K562 (cell line): ENCODE results near the gene HDAC3. TPM values are rescaled to one million over a fixed set of nuclear protein-coding genes. Genes with fewer than 3 reads are reported as not detected.

ENCODE experiments used
- ATAC-seq: fragments of 200-7000 bp; cut with Tn5 transposase; 3 replicates; pipeline ENCODE4 v1.9.1; 2020; ENCODE audit warnings: moderate library complexity
- BruUV-seq: library from RNA; stranded (reverse); fragments of 400-500 nt; replicated peaks from 2 replicates; lab custom pipeline; 2021; lab: Mats Ljungman, UMichigan
- CTCF ChIA-PET: fragments of 300-600 bp; formaldehyde crosslinking; extraction: SDS; loops from one replicate; lab custom pipeline; 2021; ENCODE audit warnings: low intra/inter-chr PET ratio; lab: Yijun Ruan, JAX
- POLR2A ChIA-PET: fragments of 300-600, 350-650 bp; sonication (Branson Sonifier 250); formaldehyde crosslinking; extraction: SDS; loops from one replicate; lab custom pipeline; 2021; ENCODE audit warnings: antibody characterized with exemption, inconsistent platforms; lab: Yijun Ruan, JAX
- DNase-seq, 4 experiments: peaks; one replicate each; pipeline versions ENCODE4 v3.0.0 to v3.0.0-alpha.2; 2011 to 2018; ENCODE audit warnings: low spot score in 3 of 4, mixed read lengths in 3 of 4; ENCODE audit errors: extremely low read depth in 1 of 4
- FAIRE-seq: peaks from 2 replicates; lab custom pipeline; 2011; peaks lifted over from hg19 to GRCh38; lab: Jason Lieb, UNC
- H2AFZ ChIP-seq: 2 replicates; pipeline ENCODE4 v1.6.0; 2011; ENCODE audit warnings: low read depth, low read length, control low read depth, inconsistent platforms
- H3K27ac ChIP-seq: fragments of 200-600 bp; 3 replicates; pipeline ENCODE4 v1.8.0; 2011; ENCODE audit warnings: low read depth, mild to moderate bottlenecking, control low read depth, inconsistent platforms, low read length, moderate library complexity, mixed read lengths; ENCODE audit errors: extremely low read depth
- H3K27me3 ChIP-seq, 2 experiments: fragments of 300-600 bp in 1 of 2; 2 replicates in 1 of 2; 3 replicates in 1 of 2; pipeline versions ENCODE4 v1.6.0 to v1.8.0; 2011; ENCODE audit warnings: inconsistent platforms in 2 of 2, low read length in 2 of 2, mild to moderate bottlenecking in 1 of 2, mixed read lengths in 1 of 2, moderate library complexity in 1 of 2; ENCODE audit not compliant: control insufficient read depth in 2 of 2, insufficient read depth in 2 of 2
- H3K36me3 ChIP-seq: fragments of 300-600 bp; 3 replicates; pipeline ENCODE4 v1.8.0; 2011; ENCODE audit warnings: mild to moderate bottlenecking, low read length, inconsistent platforms; ENCODE audit not compliant: control insufficient read depth, insufficient read depth
- H3K4me1 ChIP-seq, 2 experiments: fragments of 200-600 bp in 1 of 2; replicated peaks in 1 of 2; 2 replicates in 1 of 2; 3 replicates in 1 of 2; pipeline versions ENCODE4 v1.5.1 to v1.8.0; 2011; ENCODE audit warnings: inconsistent platforms in 2 of 2, low read length in 2 of 2, mild to moderate bottlenecking in 1 of 2, mixed read lengths in 1 of 2, moderate library complexity in 1 of 2; ENCODE audit not compliant: control insufficient read depth in 2 of 2, insufficient read depth in 2 of 2
- H3K4me2 ChIP-seq: 2 replicates; pipeline ENCODE4 v1.6.1; 2011; ENCODE audit warnings: low read length, control low read depth, inconsistent platforms, mixed read lengths; ENCODE audit not compliant: insufficient read depth
- H3K4me3 ChIP-seq: fragments of 200-600 bp; sonication (generic), shearing (Covaris generic); 2 replicates; pipeline ENCODE4 v1.5.1; 2016; ENCODE audit warnings: control low read depth, inconsistent platforms
- H3K79me2 ChIP-seq: fragments of 200-600 bp; 3 replicates; pipeline ENCODE4 v1.8.0; 2011; ENCODE audit warnings: low read length, inconsistent platforms; ENCODE audit not compliant: control insufficient read depth, insufficient read depth
- H3K9ac ChIP-seq, 2 experiments: 2 replicates each; pipeline versions ENCODE4 v1.6.0 to v1.6.1; 2011; ENCODE audit warnings: low read depth in 2 of 2, low read length in 2 of 2, control low read depth in 1 of 2, inconsistent platforms in 1 of 2, mild to moderate bottlenecking in 1 of 2, mixed read lengths in 1 of 2; ENCODE audit not compliant: insufficient read depth in 1 of 2
- H3K9me1 ChIP-seq: one replicate; pipeline ENCODE4 v1.6.0; 2011; ENCODE audit warnings: inconsistent platforms, mild to moderate bottlenecking, low read length, moderate library complexity; ENCODE audit not compliant: control insufficient read depth, insufficient read depth
- H3K9me3 ChIP-seq: replicated peaks from 2 replicates; pipeline ENCODE4 v1.5.1; 2011; ENCODE audit warnings: low read depth, low read length, inconsistent platforms; ENCODE audit not compliant: control insufficient read depth, insufficient read depth
- H4K20me1 ChIP-seq: replicated peaks from 2 replicates; pipeline ENCODE4 v1.6.1; 2011; ENCODE audit warnings: low read length, inconsistent platforms, mixed read lengths; ENCODE audit not compliant: control insufficient read depth, insufficient read depth
- BRD4 ChIP-seq: fragments of 200-600 bp; sonication (generic); IDR thresholded peaks from 2 replicates; pipeline ENCODE4 v1.6.1; 2017; ENCODE audit warnings: inconsistent platforms
- CCAR2 ChIP-seq: fragments of 200-400 bp; formaldehyde crosslinking; IDR thresholded peaks from 2 replicates; pipeline ENCODE4 v1.6.1; 2017; ENCODE audit warnings: mild to moderate bottlenecking, low read depth, low read length
- OTX1 ChIP-seq: fragments of 450-650 bp; formaldehyde crosslinking; IDR thresholded peaks from 2 replicates; pipeline ENCODE4 v1.4.0; 2022; ENCODE audit warnings: mild to moderate bottlenecking
- POLR2H ChIP-seq: IDR thresholded peaks from 2 replicates; pipeline ENCODE4 v1.6.1; 2016; ENCODE audit warnings: missing genetic modification characterization, low read depth, mild to moderate bottlenecking, control low read depth, missing compliant biosample characterization, moderate library complexity
- RBBP5 ChIP-seq: fragments of 200-600 bp; sonication (generic); IDR thresholded peaks from 2 replicates; pipeline ENCODE4 v1.6.1; 2012; ENCODE audit warnings: borderline replicate concordance, mild to moderate bottlenecking, low read length, control low read depth, inconsistent platforms; ENCODE audit not compliant: insufficient read depth, poor library complexity, severe bottlenecking
- RBM17 ChIP-seq: fragments of 200-400 bp; formaldehyde crosslinking; IDR thresholded peaks from 2 replicates; pipeline ENCODE4 v1.6.1; 2017; ENCODE audit warnings: low read depth, mild to moderate bottlenecking, low read length, borderline replicate concordance
- RFX7 ChIP-seq: fragments of 250-450 bp; sonication (Bioruptor Pico); IDR thresholded peaks from 2 replicates; pipeline ENCODE4 v1.5.1; 2021; ENCODE audit warnings: mild to moderate bottlenecking
- ZNF212 ChIP-seq: fragments of 450-650 bp; formaldehyde crosslinking; IDR thresholded peaks from 2 replicates; pipeline ENCODE4 v1.4.0; 2020; ENCODE audit warnings: mild to moderate bottlenecking
- ZNF347 ChIP-seq: fragments of 450-650 bp; formaldehyde crosslinking; IDR thresholded peaks from 2 replicates; pipeline ENCODE4 v1.4.0; 2020; ENCODE audit warnings: low read depth, mild to moderate bottlenecking, moderate library complexity
- ZNF586 ChIP-seq: fragments of 450-650 bp; formaldehyde crosslinking; conservative IDR thresholded peaks from 2 replicates; pipeline ENCODE4 v1.4.0; 2020; ENCODE audit warnings: mild to moderate bottlenecking, moderate library complexity
- WGBS: fragments of 100-300 bp; shearing (Covaris generic); methylation state at CpG from one replicate; pipeline ENCODE4 v1.1.6; 2016; ENCODE audit warnings: low coverage, mixed read lengths; ENCODE audit not compliant: insufficient coverage; ENCODE audit errors: missing lambda C conversion rate; 5-methylcytosine and 5-hydroxymethylcytosine counted together
- in situ Hi-C: fragments of 300-500 bp; cut with MboI; formaldehyde crosslinking; loops from 4 replicates; pipeline ENCODE4 v1.15.0; 2018; ENCODE audit warnings: inconsistent platforms, mixed read lengths
- intact Hi-C: fragments of 100-400 bp; cut with micrococcal nuclease; formaldehyde crosslinking; loops from 2 replicates; pipeline ENCODE4 v1.14.2; 2022
- polyA plus RNA-seq, 8 experiments: library from polyadenylated mRNA; depleted of rRNA in 4 of 8; stranded (reverse) in 5 of 8; unstranded in 3 of 8; fragments of >200 nt; fragmentation: Nextera tagmentation in 2 of 8; fragmentation: Illumina TruSeq in 1 of 8; extraction: Ambion mirVana in 2 of 8; extraction: Trizol in 1 of 8; gene quantifications; 2 replicates each; pipeline versions ENCODE4 v1.2.1 to v1.2.3, GENCODE V29; 2011 to 2014; ENCODE audit warnings: inconsistent platforms in 1 of 8, missing spikeins in 1 of 8
- total RNA-seq, 7 experiments: library from RNA; depleted of rRNA in 6 of 7; stranded (reverse); fragments of >200 nt in 6 of 7; fragmentation: Illumina TruSeq in 2 of 7; extraction: Trizol in 2 of 7; gene quantifications; 2 replicates each; pipeline versions ENCODE4 v1.2.1 to v1.2.3, GENCODE V29; 2011 to 2021; ENCODE audit warnings: low replicate concordance in 1 of 7
- TF ChIP-seq, protein P1 (sequence below): fragments of 450-650 bp; formaldehyde crosslinking; IDR thresholded peaks from 2 replicates; pipeline ENCODE4 v1.4.0; 2022; ENCODE audit warnings: mild to moderate bottlenecking, moderate library complexity
- TF ChIP-seq, protein P2 (sequence below): fragments of 450-650 bp; IDR thresholded peaks from 2 replicates; pipeline ENCODE4 v1.6.1; 2014; ENCODE audit warnings: low read depth, mild to moderate bottlenecking, moderate library complexity, borderline replicate concordance
- TF ChIP-seq, protein P3 (sequence below): sonication (generic); formaldehyde crosslinking; IDR thresholded peaks from 2 replicates; pipeline ENCODE4 v1.8.0; 2022; ENCODE audit warnings: missing genetic modification reagents, mild to moderate bottlenecking, borderline replicate concordance

Gene HDAC3
- total and polyA plus RNA-seq, 9 of the 15 experiments (the other 6 are each of a cell fraction or from before 2014, with no cell fraction given), result 89.7 to 191 (median 119) TPM

DNA sequence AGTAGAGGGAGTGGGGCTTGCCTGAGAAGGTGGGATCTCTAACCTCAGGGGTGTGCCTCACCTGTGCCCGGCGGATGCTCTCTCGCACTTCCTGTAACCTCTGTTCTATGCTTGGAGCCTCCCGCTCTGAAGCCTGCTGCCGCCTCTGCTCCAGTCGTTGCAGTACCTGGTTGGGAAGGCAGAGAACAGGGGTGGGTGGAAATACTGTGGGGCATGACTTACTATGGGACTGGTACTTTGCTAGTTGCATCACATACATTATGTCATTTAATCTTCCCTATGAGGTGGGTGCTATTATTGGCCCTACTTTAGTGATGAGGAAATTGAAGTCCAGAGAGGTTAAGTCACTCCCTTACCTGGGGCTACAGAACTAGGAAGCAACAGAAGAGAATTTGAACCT lies 9.4 kb upstream of the HDAC3 start:
- CTCF ChIA-PET, result no interaction called here
- no TSS peak for BruUV-seq
- ATAC-seq (no peak), DNase-seq (no peak), FAIRE-seq (no peak)
- Histone ChIP-seq H3K79me2 (peaks cover 3% of the 10 kb centered on the region; the same call in 1 of the 3 replicates), H3K9me1 (peaks cover 4% of the 10 kb centered on the region), H3K27me3 (no peaks in the 10 kb centered on the region), H3K27ac (no peak overlapping the region), H3K9me3 (no peaks in the 10 kb centered on the region), H3K36me3 (peaks cover 38% of the 10 kb centered on the region; the same call in 2 of the 3 replicates), H4K20me1 (0 out of 2 replicates have a peak, but pooled peaks cover 4% of the 10 kb centered on the region), H3K9ac (0 out of 4 replicates have a peak overlapping the region, but pooled peaks of 1 of the 2 experiments have one; percentile 22), H3K4me1 (peaks cover 12 to 26% of the 10 kb centered on the region in 2 experiments), H2AFZ (no peak overlapping the region), H3K4me3 (no peak overlapping the region), H3K4me2 (no peak overlapping the region)
- intact Hi-C loops (no loop called here), in situ Hi-C loops (no loop called here)
- POLR2A ChIA-PET, result interaction anchor here (0.6 to 1.7 kb wide), 4 partner anchors 9 to 210 kb away, joined by 3 to 12 read pairs (median 4); partner anchors contain the start of genes HDAC3 and RELL2
- WGBS, result 80% methylated on average over 6 of the region's 6 CpGs
- TF ChIP-seq POLR2H (tag) (no peak), RFX7 (CRISPR knock-in tag) (no peak), BRD4 (no peak), ZNF347 (CRISPR knock-in tag) (no peak), RBM17 (no peak), RBBP5 (no peak), ZNF212 (CRISPR knock-in tag) (no peak), CCAR2 (no peak), ZNF586 (CRISPR knock-in tag) (no peak), OTX1 (CRISPR knock-in tag) (no peak)
- TF ChIP-seq, protein P1, sequence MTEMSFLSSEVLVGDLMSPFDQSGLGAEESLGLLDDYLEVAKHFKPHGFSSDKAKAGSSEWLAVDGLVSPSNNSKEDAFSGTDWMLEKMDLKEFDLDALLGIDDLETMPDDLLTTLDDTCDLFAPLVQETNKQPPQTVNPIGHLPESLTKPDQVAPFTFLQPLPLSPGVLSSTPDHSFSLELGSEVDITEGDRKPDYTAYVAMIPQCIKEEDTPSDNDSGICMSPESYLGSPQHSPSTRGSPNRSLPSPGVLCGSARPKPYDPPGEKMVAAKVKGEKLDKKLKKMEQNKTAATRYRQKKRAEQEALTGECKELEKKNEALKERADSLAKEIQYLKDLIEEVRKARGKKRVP, result no peak
- TF ChIP-seq, protein P2, sequence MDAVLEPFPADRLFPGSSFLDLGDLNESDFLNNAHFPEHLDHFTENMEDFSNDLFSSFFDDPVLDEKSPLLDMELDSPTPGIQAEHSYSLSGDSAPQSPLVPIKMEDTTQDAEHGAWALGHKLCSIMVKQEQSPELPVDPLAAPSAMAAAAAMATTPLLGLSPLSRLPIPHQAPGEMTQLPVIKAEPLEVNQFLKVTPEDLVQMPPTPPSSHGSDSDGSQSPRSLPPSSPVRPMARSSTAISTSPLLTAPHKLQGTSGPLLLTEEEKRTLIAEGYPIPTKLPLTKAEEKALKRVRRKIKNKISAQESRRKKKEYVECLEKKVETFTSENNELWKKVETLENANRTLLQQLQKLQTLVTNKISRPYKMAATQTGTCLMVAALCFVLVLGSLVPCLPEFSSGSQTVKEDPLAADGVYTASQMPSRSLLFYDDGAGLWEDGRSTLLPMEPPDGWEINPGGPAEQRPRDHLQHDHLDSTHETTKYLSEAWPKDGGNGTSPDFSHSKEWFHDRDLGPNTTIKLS, result no peak
- TF ChIP-seq, protein P3, sequence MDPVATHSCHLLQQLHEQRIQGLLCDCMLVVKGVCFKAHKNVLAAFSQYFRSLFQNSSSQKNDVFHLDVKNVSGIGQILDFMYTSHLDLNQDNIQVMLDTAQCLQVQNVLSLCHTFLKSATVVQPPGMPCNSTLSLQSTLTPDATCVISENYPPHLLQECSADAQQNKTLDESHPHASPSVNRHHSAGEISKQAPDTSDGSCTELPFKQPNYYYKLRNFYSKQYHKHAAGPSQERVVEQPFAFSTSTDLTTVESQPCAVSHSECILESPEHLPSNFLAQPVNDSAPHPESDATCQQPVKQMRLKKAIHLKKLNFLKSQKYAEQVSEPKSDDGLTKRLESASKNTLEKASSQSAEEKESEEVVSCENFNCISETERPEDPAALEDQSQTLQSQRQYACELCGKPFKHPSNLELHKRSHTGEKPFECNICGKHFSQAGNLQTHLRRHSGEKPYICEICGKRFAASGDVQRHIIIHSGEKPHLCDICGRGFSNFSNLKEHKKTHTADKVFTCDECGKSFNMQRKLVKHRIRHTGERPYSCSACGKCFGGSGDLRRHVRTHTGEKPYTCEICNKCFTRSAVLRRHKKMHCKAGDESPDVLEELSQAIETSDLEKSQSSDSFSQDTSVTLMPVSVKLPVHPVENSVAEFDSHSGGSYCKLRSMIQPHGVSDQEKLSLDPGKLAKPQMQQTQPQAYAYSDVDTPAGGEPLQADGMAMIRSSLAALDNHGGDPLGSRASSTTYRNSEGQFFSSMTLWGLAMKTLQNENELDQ (CRISPR knock-in tag), result no peak
